NCI-H774 (cell line): ENCODE results near the gene ARHGAP24.

Experiments used
- DNase-seq: peaks from one replicate; lab custom pipeline; 2025; lab: John Stamatoyannopoulos, UW

Gene ARHGAP24

DNA sequence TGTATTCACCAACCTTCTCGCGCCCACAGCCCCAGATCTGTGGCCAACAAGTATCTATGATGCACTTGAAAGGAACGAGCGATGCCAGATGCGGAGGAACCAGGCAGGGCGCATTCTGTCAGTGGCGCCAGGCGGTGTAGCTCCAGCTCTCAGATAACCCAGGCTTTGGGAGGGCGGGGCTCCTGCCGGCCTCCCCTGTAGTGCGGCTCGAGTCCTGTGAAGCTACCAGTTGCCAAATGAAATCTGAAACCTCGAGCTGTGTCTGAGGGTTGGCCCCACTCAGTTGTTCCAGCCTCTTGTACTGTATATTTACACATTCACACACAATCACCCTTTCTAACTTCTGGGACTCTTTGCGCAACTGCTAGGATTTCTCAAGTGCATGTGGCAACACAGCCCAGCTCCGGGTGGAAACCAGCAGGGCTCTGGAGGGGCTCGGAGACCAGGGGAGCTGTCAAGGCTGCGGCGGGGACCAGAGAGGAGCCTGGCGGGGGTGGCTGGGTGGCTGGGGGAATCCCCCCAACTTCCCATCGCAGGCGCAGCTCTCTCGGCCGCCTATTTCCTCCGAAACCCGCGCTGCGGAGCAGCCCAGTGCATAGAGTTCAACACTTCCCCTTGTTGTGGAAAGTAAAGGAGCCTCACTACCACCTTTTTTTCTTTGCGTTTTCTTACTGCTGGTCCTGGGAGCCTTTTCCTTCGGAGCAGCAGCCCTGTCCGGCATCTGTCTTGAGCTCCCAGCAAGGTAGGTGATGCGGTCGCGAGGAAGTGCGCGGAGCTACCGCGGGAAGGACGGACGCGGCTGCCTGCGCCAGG is at the start of gene ARHGAP24:
Gene ARHGAP24 (plus strand): TSS at position 333 of the 813 bp plus-strand sequence.
- DNase-seq = peak; percentile 62

DNA sequence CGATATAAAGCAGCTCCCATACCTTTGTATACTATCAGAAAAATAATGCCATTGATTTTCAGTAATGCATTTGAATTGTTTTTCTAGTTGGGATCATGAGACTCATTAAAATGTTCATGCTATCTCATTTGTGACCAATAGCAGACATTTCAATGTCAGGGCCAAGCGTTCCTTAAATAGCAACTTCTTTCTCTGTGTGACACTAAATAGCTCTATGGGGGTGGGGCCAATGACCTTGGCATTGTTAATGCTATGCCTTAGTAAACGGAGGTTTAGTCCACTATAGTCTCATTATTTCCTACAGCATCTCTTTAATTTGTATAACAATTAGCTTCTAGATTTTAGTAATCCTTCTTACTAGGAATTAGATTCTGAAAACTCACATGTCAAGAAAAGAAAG is 48.6 kb upstream of the ARHGAP24 start:
- DNase-seq = no peak

DNA sequence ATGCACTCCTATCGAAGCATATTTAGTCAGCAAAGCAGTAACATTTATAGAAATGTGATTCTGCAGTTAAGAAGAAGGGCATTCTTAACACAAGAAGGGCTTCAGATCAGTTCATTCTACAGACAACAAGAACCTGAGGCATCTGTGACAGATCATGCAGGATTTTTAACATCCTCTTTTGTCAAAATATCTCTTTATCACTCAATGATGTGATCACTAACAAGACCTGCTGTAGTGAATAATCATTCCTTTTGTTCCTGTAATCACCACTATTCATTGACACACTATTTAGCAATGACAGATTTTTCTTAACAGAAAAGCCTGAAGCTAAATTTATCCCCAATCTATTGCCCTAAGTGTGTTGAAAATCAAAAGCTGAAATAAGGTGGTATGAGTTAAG is 47.8 kb upstream of the ARHGAP24 start:
- no peak for DNase-seq

DNA sequence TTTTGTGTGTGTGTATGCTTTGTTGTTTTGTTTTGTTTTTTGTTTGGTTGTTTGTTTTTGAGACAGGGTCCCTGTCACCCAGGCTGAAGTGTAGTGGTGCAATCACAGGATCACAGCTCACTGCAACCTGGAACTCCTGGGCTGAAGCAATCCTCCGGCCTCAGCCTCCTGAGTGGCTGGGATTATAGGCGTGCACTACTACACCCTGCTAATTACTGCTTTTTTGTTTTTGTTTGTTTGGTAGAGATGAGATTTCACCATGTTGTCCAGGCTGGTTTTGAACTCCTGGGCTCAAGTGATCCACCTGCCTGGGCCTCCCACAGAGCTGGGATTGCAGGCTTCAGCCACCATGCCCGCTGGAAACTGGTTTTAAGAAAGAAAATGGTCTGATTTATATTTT is 44.7 kb upstream of the ARHGAP24 start:
- DNase-seq = no peak

DNA sequence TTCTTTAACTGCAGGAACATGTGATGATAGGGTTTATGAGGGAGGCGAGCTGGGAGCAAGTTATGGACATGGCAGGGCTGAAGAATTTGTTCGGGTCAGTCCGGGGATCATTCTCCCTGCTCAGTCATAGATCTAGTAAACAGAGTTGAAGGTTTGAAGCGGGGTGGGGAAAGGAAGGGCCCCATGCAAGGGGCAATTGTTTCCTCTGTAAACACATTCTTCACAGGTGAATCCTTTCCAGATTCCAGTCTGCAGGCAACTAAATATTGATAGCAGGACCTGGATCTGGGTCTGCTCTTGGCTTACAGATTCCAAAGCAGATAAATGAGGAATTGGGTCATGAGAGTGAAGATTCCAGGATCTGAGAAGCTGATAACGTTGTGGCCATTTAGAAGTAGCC is 44.3 kb upstream of the ARHGAP24 start:
- no peak for DNase-seq

DNA sequence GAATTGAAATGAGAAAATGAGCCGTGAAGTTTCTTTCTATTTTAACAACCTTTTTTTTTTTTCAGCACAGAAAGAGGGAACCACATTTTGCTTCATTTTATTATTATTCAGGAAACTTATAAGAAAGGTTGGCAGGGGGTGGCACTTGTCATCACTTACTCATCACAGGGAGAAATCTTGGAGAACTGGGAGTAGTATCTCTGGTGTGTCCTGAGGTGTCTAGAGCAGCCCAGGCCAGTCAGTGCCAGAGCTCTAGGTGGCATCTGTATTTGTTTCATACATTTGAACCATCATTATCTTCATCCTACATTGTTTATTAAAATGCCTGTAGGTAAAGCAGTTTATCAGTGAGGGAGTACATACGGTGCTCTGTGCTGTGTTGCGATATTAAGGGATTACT is 43.8 kb upstream of the ARHGAP24 start:
- DNase-seq = no peak

DNA sequence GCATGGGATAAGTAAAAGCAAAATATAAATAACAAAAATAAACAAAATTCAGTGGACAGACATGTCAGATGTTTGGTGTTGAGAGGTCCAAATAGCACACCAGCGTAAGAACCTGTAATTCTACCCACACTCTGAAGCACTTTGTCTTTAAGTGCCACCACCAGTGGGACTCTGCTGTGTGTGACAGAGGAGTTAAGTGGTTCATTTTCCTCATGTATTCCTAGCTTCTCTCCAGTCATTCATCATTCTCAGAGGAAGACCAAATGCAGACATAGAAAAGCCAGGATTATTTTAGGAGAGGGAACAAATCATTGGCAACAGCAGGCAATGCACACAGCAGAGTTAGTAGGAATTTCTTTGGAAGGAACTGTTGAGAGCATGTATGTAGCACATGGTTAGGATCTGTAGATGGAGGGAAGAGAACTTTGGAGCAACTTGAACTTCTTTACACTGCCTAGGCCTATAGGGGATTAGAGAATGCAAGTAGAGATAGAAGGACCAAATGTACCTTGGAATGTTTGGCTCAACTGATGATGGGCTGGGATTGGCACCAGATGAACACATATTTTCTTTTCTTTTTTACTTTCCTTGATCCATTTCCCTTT is 43.0 kb upstream of the ARHGAP24 start:
- DNase-seq = no peak

DNA sequence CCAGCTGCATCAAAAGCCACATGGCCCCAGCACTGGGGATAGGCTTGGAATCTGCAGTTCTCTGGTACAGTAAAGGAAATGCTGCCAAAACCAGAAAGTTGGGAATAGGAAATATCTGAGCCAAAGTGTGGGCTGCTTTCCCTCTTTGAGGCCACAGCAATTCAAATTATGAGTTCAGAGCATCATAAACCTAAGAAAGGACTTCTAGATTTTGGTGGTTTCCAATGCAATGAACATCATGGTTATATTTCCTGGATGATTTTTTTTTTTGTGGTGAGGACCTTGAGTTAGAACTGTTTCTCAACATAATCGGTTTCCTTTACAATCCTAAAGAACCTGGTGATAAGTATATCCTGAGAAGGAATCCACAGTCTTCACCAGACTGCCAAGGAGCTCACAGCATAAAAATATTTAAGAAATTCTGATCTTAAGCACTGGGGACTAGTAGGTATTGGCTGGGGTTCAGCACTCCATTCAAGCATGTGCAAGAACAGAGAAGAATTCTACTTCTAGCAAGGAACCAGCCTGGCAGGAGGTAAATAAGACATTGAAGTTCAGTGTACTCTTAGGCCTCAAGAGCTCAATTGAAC is 29.8 kb upstream of the ARHGAP24 start:
- DNase-seq = no peak

DNA sequence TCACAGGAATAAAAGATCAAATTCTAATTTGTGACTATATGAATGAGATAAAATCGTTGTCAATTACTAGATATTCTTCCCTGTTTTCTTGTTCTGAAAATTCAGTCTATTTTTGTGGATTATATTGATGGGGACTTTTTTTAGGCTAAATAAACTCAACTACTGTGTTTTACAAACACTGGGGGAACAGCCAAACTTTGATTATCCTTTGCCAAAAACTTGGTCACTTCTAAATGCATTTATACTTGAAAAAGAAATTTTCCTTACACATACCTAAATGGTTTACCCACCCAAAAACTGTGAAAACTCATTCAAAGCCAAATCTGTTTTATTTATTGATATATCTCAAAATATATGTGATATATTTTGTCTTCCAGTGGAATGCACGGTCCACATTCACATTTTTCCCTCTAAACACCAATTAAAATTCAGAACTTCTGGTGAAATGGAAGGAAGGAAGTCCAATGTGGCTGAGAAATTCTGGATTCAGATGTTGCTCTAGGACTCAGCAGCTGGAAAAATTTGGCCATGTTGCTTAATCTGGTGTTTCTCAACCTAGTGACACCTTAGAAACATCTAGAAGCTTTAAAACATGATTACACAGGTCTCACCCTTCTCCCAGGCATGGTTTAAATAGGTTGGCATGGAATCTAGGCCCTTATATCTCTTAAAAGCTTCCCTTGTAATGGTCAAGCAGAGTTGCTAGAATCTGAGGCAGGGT is 28.6 kb upstream of the ARHGAP24 start:
- no peak for DNase-seq

DNA sequence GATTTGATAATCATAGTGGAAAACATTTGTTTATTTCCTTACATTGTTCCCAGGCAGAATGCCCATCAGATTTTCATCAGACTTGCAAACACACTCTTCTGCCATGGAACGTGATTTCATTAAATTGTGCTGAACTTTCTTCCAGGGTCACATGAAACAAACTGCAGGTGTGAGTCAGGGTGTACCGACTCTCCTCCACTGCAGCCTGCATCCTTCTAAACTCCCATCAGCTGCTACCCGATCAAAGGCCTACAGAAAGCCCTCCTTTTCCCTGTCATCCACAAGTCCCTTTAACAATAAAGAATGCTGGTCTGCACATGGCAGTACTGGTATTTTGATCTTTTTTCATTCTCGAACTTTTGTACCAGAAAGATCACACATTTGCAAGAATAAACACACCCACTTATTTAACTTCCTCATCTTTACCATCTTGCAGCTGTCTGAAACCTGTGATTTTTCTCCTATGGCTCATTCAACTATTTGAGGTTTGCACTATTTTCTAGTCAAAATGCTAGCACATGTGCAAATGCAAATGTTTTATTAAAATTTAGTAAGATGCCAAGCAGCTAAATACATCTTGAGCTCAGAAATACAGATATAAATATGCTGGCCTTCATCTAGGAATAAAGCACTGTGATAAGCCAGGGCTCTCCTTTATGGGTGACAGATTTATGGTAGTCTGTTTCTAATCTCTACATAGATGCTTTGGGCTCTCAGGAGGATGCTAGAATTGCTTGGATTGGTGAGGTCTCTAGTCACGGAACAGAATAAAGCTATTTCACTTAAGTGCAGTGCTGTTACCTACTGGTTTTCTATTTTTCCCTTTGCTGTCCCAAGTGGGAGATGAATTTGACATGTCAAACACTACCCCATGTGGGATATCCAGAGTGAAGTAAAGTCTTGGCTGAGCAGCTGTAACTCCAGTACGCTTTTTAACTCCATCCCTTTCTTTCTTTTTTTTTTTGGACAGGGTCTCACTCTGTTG is 25.8 kb upstream of the ARHGAP24 start:
- no peak for DNase-seq

DNA sequence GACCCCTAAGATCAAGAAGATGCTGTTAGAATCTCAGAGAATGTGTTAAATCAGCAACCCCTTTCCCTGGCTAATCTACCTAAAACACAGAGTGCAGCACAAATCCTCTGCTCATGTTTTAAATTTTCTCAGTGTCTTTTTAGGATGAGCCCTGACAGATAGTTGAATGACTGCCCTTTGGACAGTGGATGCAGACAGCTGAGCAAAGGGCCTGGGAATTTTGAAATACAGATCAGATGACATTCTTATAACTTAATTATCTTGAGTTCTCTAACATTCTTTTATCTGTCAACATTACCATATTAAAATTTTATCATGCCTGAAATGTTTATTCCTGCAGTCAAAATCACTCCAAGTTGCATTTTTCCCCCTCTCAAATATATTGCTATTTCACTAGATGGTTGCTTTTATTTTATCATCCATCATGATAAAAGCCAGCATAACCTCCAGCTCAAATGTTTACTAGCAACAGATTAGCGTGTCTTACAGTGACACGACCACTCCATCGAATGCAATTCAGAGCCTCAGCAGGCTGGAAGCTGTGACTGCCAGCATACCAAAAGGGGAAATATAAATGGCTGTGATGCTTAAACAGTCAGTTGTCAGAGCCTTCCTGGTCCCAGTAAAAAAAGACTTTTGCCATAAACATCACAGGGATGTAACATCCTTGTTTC is 22.8 kb upstream of the ARHGAP24 start:
- no peak for DNase-seq

DNA sequence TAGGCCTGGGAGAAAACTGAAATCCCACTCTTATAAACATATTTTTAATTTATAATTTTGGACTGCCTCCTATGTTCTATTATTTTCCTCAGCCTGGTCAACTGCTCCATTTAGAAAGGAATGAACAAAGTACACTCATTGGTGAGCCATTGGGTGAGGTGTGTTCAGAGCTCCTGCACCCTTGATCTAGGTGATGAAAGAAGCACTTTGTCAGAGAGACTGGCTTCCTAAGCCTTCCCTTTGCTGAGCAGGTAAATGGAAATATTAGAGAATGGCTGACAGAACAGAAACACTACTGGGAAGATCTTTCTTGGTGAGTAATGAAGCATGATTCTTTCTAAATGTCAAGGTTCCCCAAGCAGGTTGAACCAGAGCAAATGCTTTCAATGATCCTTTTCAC is 19.0 kb upstream of the ARHGAP24 start:
- no peak for DNase-seq

DNA sequence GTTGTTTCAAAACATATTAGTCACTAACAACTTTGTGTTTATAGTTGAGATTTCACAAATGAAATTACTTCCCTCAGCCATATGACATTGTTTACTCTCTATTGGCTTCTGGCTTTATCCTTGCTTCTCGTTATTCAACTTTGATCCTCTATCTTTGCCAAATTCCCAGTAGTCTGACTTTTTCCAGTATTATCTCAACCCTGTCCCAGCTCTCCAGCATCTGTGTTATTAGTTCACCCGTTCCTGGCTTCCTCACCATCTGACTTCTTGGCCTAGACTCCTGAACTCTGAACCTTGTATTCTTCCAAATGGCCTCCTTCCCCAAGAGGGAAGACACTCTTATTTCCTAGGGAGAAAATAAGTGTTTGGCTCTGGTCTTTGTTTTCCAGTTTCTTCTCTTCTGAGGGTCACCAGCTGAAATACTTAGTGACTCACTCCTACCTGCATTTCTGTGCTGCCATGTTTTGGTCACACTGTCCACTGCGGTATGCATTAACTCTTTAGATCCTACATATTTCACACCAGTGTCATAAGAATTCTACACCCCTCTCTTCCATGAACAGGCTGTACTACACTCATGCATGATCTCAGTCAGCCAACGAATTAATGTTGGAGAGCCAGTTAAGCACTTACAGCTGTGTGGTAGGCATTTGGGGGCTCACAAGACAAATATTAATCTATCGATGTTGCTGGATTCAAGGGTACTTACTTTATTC is 17.0 kb upstream of the ARHGAP24 start:
- no peak for DNase-seq

DNA sequence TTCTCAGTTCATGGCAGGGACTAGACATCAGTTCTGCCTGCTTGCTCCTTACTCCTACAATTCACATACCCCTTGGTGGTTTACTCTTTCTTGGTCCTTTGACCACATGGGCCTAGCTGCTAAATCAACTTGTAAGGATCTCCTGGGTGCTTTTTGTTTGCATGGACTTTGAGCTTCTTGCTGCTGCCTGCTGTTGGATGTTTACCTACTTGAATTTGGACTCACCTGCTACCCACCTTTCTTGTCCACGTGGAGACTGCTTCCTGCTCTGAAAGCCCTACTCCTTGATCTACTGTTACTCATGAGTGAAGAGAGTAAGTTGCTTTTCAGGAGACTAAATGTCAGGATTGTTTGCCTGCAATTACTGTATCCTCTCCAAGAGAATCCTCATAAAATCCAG is 15.2 kb upstream of the ARHGAP24 start:
- DNase-seq = no peak

DNA sequence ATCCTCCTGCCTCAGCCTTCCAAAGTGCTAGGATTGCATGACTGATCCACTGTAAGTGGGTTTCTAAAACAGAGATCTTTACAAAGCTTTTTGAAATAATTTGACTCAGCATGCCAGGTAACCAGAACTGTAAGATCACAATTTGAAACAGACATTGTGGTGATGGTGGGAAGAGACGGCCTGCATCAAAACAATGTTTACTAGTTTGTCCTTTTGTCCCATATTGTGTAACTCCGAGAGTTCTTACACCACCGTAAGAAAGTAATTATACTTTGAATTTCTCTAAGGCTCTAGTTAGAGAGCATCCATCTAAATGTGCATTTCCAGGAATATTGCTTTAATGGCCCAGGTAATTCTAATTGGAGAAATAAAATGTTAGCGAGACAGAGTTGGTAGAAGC is 594 bp upstream of the ARHGAP24 start:
- DNase-seq = no peak

DNA sequence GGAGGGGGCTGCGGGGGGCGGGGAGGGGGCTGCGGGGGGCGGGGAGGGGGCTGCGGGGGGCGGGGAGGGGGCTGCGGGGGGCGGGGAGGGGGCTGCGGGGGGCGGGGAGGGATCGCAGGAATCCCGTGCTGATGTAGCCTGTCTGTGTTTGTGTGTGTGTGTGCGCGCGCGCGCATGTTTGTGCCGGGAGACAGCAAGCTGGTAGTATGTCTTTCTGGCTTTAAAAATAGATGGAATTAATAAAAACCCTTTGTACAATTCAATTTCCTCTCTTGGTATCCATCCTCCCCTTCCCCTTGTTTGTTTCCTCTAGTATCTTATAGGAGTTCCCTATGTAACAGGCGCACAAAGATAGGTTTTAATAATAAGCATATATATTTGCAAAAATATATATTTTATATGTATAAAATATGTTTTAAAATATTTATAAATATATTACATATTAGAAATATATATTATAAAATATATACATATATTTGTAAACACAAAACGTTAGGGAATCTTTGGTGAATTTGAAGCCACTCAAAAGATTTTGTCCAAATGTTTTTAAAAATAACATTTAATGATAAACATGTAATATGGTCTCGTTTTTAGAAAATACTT is 782 bp downstream of the ARHGAP24 start:
- DNase-seq = no peak

DNA sequence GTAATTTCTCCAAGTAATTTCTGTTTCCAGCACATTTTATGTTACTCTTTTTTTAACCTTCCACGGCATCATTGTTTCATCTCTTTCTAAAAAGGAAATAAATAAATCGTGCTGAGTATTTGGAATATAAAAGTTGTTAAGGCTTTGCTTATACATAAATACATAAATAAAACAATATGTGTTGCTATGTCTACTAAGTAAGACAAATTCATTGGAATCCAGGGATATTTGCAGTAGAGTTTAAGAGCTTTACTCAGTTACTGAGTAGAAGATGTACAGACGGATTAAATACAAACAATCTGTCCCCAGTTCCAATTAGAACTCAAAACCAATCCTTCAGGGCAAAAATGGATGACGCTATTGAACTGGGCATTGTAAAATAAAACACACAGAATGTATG is 1.4 kb downstream of the ARHGAP24 start:
- DNase-seq = no peak

DNA sequence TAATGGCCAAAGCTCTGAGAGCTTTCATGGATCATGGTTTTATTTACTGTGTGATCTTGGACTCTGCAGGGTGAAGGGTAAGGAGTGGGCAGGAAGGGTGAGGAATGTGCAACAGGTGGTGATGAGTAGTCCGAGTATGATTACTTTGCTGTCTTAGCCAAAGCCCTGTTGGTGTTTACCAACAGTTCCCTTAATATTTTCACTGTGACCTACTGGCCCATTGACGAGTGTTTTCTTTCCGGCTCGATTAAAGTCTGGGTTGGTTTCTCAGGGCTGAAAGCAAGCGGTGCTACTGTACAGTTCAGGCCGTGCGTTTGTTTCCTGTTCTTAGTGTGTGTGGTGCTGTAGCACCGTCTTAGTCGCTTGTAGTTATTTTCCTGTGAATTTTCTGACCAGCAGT is 2.6 kb downstream of the ARHGAP24 start:
- DNase-seq = no peak

DNA sequence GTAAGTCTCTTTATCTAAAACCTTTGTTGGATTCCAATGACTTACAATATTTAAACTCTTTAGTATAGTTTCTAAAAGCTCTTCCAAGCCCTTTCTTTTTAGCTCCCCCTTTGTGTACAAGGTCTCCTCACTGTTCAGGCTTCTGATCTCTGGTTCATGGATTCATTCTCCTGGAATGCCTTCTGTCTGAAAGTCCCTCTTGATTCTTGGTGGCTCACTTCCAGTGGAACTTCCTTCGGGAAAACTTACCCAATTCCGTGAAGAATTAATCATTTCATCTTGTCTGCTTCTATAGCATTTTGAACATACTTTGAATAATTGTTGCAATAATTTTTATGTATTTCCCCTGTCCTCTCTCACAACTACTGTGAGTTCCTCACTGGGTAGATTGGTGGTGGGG is 3.6 kb downstream of the ARHGAP24 start:
- DNase-seq = no peak
